ENCODE data around the gene TIGD6.

The TIGD6 gene

DNA sequence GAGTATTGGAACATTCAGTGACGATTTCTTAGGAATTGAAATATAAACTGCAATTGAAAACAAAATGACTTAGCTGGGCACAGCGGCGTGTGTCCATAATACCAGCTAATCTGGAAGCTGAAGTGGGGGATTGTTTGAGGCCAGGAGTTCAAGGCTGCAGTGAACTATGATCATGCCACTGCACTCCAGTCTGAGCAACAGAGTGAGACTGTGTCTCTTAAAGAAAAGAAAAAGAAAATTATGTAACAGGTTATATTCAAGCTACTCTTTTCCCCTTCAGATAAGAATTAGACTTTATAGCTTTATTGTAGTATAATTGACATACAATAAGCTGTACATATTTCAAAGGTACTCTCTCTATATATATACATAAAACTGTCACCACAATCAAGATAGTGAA, 33.5 kb downstream of the TIGD6 start:
- in situ Hi-C loops (cut with HindIII; ENCODE audit: low sequenced_read_pairs): no loop called here
- TF ChIP-seq, protein P1, sequence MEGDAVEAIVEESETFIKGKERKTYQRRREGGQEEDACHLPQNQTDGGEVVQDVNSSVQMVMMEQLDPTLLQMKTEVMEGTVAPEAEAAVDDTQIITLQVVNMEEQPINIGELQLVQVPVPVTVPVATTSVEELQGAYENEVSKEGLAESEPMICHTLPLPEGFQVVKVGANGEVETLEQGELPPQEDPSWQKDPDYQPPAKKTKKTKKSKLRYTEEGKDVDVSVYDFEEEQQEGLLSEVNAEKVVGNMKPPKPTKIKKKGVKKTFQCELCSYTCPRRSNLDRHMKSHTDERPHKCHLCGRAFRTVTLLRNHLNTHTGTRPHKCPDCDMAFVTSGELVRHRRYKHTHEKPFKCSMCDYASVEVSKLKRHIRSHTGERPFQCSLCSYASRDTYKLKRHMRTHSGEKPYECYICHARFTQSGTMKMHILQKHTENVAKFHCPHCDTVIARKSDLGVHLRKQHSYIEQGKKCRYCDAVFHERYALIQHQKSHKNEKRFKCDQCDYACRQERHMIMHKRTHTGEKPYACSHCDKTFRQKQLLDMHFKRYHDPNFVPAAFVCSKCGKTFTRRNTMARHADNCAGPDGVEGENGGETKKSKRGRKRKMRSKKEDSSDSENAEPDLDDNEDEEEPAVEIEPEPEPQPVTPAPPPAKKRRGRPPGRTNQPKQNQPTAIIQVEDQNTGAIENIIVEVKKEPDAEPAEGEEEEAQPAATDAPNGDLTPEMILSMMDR (IDR thresholded peaks at IDR 0.05; ENCODE audit: low read depth, low read length, missing control alignments): no peak
- no peak for DNase-seq (ENCODE audit: low read depth)

DNA sequence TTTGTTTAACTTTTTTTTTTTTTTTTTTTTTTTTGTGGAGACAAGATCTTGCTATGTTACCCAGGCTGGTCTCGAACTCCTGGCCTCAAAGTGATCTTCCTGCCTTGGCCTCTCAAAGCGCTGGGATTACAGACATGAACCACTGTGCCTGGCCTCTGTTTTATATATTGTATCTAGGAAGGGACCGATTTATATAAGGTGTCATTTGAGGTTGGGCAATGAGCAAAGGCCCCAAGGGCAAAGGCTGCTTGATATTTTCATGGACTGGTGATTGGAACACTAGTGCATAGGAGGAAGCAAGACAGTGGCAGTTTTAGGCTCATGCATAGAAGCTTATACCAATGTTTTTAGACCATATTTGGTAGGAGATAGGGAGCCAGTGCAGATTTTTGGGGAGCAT, 36.7 kb downstream of the TIGD6 start:
- TF ChIP-seq, protein P1 (IDR thresholded peaks at IDR 0.05; ENCODE audit: low read depth, low read length, missing control alignments): no peak
- in situ Hi-C loops (cut with HindIII; ENCODE audit: low sequenced_read_pairs): no loop called here
- no peak for DNase-seq (ENCODE audit: low read depth)
- H3K4me3 ChIP-seq (ENCODE audit: low read depth, low read length): no peak overlapping the region

More for the DNA sequence above, 33.5 kb downstream of the TIGD6 start:
- no peak overlapping the region for H3K4me3 ChIP-seq (ENCODE audit: low read depth, low read length)

DNA sequence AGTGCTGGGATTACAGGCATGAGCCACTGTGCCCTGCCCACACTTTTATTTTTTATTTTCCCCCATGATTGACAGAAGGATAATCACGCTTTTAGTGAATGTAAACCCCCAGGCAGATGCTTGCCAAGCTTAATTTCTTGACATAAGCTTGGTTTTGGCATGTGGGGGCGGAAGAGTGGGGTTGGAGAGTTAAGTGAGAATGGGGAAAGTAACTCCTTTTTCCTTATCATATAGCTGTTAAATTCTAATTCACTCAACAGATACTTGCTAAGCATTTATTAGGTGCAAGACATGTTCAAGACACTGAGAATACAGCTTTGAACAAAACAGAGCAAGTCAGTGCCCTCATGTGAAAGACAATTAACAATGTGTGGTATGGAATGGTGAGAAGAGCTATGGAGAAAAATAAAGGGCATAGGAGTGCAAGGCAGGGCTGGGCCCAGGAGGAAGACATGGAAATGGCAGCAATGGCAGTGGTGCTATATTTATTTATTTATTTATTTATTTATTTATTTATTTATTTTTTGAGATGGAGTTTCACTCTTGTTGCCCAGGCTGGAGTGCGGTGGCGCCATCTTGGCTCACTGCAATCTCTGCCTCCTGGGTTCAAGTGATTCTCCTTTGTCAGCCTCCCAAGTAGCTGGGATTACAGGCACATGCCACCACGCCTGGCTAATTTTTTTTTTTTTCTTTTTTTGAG, 37.7 kb downstream of the TIGD6 start:
- TF ChIP-seq, protein P1 (IDR thresholded peaks at IDR 0.05; ENCODE audit: low read depth, low read length, missing control alignments): no peak
- in situ Hi-C loops (cut with HindIII; ENCODE audit: low sequenced_read_pairs): no loop called here

DNA sequence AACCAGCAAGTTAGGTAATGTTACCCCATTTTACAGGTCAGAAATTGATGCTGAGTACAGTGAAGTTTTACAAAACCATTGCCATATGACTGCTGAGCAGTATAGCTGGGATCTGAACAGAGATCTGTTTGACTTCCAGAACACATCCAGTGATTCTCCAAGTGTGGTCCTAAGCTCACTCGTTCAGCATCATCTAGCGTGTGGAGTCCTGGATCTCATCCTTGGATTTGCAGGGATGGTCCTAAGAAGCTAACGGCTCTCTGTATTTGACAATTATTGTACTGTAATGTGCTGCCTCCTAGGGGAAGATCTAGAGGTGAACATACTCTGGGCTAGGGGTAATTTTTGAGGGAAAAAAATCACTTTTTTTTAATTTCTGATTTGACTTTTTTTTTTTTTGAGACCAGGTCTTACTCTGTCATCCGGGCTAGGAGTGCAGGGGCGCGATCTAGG, 38.5 kb downstream of the TIGD6 start:
- TF ChIP-seq, protein P1 (IDR thresholded peaks at IDR 0.05; ENCODE audit: low read depth, low read length, missing control alignments): peak; percentile 68
- peak; percentile 59 for DNase-seq (ENCODE audit: low read depth)
- H3K4me3 ChIP-seq (ENCODE audit: low read depth, low read length): no peak overlapping the region
- in situ Hi-C loops (cut with HindIII; ENCODE audit: low sequenced_read_pairs): no loop called here

More for the DNA sequence above, 37.7 kb downstream of the TIGD6 start:
- no peak for DNase-seq (ENCODE audit: low read depth)
- no peak overlapping the region for H3K4me3 ChIP-seq (ENCODE audit: low read depth, low read length)

- peak overlapping the region; percentile 77 for H3K4me3 ChIP-seq (ENCODE audit: low read depth, low read length)
- TF ChIP-seq, protein P1 (IDR thresholded peaks at IDR 0.05; ENCODE audit: low read depth, low read length, missing control alignments): no peak
- no peak for DNase-seq (ENCODE audit: low read depth)
- in situ Hi-C loops (cut with HindIII; ENCODE audit: low sequenced_read_pairs): no loop called here
Observed at GRCh38 chr5:149961186-149961685, 39.2 kb downstream of the TIGD6 start.

DNA sequence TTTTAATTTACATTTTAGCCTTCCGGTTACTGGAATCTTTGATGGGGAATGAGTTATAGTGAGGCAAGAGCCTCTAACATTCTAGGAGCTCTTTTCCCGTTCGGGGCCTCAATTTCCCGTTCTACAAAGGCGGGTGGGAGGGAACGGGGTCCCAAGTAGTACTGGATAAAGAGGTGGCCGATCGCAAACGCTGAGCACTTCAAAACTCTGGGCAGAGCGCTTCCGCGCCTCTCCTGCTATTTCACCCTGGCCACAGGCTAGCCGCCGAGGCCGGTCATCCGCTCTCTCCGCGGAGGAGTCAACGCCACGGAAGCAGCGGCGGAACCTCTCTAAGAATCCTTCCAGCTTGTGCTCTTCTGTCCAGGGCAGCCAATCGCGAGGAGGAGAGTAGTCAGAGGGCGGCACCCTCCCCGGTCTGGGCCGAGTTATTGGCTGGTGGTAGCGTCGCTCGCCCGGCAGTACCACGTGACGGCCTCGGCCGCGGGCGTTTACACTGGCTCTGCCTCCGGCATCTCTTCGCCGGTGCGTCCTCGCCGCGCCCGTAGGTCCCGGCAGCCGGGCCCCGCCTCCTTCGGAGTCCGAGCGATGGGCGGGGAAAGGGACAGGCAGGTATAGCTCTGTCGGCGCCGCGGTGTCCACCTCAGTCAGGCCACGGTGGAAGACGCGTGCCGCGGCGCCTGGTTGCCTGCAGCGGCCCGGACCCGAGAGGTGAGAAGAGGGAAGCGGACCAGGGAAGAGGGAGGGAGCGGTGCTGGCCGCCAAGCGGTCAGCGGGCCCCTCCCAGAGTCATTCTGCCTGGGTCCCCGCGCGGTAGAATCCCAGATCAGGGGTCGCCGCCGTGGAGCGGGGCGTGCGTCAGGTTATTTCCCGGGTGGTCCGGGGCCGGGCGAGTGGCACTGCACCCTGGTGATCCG, 39.9 kb downstream of the TIGD6 start, which contains the start of gene SLC26A2:
Gene SLC26A2 (plus strand): TSS at position 487 of the 914 bp plus-strand sequence. CDS start 16,895 bp downstream, outside the sequence.
- in situ Hi-C loops (cut with HindIII; ENCODE audit: low sequenced_read_pairs): no loop called here
- H3K4me3 ChIP-seq (ENCODE audit: low read depth, low read length): peak within 1 kb of the TSS; percentile 77
- TF ChIP-seq, protein P1 (IDR thresholded peaks at IDR 0.05; ENCODE audit: low read depth, low read length, missing control alignments): no peak
- peak; percentile 91 for DNase-seq (ENCODE audit: low read depth)
